Activated naive CD4-positive, alpha-beta T cell treated with anti-CD3 and anti-CD28 coated beads, Interleukin-2, amount 50 U/mL, for 16 hours (primary cell): ENCODE measurements around the gene PSENEN.

ENCODE experiments used
- DNase-seq: peaks from one replicate; pipeline ENCODE4 v3.0.0-alpha.2; 2020

The PSENEN gene, protein sequence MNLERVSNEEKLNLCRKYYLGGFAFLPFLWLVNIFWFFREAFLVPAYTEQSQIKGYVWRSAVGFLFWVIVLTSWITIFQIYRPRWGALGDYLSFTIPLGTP

DNA sequence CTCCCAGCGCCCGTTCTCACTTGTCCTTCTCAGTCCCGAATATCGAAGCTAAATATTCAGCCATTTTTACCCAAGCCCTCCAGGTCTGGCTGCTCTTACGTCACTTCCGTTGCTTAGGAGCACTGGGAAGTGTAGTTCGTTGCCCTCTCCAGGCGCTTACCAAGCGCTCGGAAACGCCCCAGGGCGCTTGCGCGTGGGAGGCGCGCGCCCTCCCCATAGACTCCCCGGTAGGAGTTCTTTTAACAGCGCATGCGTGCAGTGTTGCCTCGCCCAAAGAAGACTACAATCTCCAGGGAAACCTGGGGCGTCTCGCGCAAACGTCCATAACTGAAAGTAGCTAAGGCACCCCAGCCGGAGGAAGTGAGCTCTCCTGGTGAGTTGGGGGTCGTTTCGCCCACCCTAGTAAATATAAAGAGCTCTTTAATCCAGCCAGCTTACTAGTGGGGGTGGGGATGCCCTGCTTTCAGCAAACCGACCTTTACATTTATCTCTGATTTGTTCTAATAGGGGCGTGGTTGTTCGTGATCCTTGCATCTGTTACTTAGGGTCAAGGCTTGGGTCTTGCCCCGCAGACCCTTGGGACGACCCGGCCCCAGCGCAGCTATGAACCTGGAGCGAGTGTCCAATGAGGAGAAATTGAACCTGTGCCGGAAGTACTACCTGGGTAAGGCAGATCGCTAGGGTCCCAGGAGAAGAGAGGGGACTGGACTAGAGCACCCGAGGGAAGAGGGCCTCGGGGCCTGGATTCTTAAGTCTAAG lies at the start of gene PSENEN, which contains the start of gene U2AF1L4:
Gene PSENEN (plus strand): TSS at position 324 of the 759 bp plus-strand sequence. CDS start 280 bp downstream, at position 604.
Gene U2AF1L4 (minus strand): TSS at position 91 of the 759 bp plus-strand sequence. CDS start 27 bp downstream, at position 64.
- DNase-seq = peak; percentile 95

DNA sequence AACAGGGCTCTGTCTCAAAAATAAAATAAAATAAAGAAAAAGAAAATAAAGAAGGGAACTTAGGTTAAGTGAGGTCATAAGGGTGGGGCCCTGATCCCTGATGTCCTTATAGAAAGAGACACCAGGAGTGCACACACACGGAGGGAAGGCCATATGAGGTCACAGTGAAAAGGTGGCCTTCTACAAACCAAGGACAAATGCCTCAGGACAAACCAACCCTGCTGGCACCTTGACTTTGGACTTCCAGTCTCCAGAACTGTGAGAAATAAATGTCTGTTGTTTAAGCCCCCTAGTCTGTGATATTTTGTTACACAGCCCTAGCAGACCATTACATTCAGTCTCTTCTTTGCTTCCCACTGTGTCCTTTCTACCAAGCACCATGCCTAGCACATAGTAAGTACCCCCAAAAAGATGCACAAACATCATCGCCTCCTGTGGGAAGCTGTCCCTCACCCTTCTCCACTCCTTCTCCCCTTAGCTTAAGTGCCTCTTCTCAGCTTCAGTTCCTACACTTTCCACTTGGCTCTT lies 49.5 kb upstream of the PSENEN start:
- no peak for DNase-seq

DNA sequence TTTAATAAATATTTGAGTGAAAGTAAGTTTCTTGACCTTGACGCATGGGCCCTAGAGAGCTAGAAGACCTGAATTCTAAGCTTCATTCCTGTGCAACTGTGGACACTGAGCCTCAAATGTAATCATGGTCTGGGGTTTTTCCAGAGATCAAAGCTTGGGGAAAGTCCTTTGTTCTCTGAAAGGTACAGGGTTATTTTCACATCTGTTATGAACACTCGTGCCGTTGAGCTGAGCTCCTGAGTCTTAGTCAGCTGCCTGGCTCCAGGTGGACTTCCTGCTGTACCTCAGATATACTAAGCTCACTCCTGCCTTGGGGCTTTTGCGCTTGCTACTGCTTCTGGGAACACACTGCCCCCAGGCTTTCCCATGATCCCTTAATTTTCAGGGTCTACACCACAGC lies 48.6 kb upstream of the PSENEN start:
- no peak for DNase-seq

DNA sequence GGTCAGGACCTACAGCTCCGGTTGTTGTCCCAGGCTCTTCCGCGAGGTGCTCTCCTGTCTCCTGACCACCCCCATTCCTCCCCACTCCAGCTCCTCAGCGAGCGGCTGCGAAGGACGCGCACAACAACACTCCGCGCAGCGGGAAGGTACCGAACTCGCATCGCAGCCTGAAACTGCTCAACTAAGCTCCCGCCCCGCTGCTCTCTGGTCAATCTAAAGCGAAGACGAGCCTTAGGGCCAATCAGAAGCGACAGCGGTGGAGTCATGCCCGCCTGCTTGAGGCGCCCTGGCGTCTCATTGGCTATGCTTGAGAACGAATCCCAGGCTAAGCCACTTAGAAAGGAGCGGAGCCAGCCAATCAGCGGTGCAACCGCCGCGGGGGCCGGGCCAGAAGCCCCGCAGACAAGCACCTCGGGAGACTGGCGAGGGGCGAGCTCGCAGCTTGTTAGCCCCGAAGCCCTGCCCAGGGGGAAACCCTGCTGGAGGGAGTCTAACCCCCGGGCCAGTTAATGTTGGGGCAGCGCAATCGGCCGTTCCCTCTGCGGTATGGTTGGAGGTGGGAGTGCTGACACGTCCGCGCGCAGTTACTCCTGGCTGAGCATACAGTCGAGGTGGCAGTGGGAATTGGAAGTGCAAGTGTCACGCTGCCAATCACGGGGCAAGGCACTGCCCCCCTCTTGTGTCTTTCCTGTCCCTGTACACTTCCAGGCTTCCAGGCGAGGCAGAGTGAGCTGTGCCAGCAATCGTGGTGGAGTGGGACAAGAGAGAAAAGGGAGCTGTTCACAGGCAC lies 43.0 kb upstream of the PSENEN start:
- DNase-seq = peak; percentile 94

DNA sequence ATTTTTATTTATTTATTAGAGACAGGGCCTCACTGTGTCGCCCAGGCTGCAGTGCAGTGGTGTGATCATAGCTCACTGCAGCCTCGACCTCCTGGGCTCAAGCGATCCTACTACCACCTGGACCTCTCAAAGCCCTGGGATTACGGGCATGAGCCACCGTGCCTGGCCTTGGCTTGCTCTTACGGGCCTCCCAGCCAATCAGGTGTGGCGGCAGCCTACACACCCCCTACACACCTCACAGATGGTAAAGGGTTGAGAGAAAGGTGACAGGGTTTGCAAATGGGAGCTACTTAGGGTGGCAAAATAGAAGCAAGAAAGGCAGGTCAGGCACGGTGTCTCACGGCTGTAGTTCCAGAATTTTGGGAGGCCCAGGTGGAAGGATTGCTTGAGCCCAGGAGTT lies 42.1 kb upstream of the PSENEN start:
- no peak for DNase-seq

DNA sequence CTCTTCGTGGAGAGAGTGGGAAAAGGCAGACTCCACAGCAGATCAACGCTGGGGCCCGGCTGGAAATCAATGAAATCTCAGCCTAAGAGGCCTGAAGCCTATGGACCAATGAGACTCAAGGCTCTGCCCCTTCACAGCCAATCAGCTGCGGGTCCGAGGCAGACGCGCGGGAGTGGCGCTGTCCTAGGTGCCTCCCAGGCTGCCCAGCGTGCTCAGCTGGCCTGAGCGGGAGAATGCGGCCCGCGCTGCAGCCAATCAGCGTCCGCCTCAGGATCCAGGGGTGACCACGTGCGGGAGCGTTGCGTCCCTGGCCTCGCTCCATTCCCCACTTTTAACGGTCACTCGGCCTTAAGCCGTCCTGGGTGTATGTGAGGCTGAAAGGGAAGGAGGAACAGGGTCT lies 41.2 kb upstream of the PSENEN start, which contains the start of gene ZBTB32:
Gene ZBTB32 (plus strand): TSS at position 341 of the 400 bp plus-strand sequence. CDS start 10,069 bp downstream, outside the sequence.
- DNase-seq = no peak

DNA sequence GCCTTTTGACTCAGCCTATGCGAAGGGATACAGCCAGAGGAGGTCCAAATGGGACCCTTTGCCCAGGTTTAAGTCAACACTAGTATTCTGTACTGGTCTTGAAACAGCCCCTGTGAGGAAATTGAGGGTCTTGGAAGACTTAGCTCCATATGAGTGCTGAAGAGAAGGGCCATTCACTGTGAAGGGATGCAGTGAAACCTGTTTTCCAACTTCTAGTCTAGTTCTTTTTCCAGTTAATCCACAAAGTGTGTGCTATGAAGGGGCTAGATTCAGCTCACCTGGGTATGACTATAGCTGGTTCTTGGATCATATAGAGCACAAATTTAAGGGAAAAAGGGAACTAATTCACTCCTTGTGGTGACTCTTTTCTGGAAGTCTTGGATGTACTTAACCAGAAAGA lies 37.1 kb upstream of the PSENEN start:
- no peak for DNase-seq

DNA sequence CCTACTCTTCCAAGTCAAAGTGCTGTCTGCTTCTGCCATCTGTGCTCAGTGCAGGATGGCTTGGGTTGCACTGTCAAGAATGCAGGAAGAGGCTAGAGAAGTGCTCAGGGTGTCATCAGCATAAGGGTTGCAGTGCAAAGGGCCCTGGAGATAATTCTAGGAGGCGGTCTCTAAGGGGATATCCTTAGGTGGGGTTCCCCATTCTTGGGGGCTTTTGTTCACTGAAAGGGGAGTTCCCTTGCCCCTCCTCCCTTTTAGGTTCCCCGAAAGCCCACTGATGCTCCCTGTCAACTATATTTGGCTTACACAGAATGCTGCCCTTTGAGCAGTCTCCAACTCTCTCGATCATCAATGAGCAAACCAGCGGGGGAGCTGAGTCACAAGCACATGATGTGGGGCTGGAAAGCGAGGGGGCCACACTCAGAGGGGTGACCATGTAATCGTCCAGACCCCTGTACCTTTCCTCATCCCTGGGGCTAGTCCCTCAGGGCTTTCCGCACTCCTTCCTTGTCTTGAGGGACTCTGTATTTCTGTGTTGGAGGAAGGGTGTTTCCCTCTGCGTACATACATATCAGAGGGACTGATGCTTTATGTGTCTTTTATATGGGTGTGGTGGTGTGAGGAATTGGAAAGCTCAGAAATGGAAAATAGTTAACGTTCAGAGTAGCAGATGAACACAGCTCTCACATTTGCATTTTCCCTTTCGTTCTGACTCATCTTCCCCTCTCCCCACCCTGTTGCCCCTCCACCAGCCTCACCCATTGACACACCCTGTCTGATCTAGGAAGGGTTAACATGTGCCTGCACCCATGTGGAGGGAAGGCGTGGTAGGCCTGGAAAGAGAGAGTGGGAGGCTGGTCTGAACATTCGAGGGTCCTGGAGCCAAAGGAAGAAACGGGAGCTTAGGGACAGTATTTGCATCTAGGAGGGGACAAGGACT lies 34.4 kb upstream of the PSENEN start:
- peak; percentile 50 for DNase-seq

DNA sequence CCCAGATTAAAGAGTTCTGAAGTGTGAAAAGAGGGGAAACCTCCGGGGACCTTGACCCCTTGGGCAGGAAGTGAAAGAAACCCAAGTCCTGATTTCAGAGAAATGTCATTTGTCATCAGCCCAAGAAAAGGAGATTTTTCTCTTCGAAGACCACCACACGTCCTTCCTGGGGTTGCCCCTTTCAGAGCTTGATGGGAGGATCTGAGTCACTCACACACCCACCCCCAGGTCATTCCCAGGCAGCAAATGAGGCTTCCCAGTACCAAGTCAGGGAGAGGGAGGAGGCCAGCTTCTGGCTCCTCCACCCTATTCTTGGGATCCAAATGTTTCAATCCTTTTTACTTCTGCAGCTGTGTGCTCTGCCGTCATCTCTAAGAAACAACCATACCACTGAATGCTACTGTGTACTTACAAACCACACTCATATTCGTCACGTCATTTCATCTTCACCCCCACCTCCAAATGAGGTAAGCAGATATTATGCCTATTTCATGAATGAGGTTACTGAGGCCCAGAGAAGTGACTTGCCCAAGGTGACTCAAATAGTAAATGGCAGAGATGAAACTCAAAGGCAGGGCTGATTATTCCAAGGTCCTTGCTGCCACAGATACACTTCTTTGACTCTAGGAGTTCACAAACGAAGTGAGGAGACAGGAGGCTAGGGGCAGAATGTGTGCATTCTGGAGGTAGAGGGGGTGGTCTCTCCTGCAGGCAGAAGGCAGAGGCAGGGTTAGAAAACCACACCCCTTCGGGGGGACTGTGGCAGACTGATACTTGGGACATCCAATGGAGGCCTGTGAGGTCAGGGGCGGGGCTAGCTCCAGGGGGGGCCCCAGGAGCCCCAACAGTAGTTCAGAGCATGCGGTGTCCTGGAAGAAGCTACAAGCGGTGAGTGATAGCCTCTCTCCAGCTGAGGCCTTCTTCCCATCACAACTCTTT lies 32.6 kb upstream of the PSENEN start:
- DNase-seq = peak; percentile 51

DNA sequence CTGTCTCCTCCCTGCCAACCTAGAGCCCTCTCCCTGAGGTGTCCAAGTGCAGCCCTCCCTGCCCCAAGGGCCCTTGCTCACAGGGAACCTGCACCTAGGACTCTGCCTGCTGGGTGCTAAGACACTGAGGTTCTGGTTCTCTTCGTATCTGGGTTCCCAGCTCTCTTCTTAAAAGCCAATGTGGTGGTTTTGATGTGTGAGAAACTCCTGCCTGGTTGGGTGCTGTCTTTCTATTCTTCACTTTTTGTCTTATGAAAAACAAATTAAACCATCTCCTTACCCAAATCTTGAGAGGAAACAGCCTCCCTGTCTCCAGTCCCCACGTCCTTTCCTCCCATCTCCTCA lies 32.0 kb upstream of the PSENEN start:
- no peak for DNase-seq

DNA sequence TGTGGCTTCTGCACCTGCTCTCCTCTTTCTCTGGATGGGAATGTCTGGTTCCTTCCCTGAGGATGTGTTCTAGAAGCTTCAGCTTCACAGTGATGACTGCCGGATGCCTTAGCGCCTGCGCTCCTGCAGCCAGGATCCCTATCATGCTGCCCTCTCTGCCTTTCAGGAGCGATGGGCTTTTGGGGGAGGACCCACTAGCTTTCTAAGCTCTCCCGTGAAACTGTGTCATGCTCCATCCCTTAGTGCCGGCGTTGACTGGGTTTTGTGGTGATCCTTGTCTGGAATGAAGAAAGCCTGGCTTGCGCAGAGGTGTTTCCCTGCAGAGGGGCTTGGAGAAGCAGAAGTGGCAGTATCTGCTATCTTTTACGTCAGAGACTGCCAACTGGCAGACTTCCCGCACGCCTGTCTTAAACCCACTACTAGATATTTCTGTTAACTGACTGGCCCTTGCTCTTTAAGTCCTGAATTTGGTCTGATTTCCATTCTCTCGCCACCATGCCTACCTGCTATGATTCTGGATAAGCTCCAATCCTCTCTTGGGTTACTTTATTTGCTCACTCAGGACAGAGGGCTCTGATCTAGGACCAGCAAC lies 31.5 kb upstream of the PSENEN start:
- DNase-seq = no peak

DNA sequence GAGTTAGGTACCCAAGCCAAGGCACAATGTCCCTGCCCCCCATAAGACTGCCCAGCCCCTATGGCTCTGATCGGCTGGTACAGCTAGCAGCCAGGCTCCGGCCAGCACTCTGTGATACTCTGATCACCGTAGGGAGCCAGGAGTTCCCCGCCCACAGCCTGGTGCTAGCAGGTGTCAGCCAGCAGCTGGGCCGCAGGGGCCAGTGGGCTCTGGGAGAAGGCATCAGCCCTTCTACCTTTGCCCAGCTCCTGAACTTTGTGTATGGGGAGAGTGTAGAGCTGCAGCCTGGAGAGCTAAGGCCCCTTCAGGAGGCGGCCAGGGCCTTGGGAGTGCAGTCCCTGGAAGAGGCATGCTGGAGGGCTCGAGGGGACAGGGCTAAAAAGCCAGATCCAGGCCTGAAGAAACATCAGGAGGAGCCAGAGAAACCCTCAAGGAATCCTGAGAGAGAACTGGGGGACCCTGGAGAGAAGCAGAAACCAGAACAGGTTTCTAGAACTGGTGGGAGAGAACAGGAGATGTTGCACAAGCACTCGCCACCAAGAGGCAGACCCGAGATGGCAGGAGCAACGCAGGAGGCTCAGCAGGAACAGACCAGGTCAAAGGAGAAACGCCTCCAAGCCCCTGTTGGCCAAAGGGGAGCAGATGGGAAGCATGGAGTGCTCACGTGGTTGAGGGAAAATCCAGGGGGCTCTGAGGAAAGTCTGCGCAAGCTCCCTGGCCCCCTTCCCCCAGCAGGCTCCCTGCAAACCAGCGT lies 30.7 kb upstream of the PSENEN start:
- DNase-seq = no peak

DNA sequence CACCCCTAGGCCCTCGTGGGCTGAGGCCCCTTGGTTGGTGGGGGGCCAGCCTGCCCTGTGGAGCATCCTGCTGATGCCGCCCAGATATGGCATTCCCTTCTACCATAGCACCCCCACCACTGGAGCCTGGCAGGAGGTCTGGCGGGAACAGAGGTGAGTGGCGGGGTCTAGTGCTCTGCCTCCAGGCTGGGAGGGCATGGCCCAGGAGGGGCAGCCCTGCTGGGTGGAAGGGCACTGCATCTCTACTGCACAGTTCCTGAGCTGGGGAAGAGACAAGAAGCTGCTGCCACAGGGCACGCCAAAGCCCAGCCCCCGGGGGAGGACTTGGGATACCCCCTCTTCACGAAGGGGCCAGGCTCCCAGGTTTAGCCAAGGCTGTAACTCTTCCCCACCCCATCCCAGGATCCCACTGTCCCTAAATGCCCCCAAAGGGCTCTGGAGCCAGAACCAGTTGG lies 30.1 kb upstream of the PSENEN start:
- no peak for DNase-seq

DNA sequence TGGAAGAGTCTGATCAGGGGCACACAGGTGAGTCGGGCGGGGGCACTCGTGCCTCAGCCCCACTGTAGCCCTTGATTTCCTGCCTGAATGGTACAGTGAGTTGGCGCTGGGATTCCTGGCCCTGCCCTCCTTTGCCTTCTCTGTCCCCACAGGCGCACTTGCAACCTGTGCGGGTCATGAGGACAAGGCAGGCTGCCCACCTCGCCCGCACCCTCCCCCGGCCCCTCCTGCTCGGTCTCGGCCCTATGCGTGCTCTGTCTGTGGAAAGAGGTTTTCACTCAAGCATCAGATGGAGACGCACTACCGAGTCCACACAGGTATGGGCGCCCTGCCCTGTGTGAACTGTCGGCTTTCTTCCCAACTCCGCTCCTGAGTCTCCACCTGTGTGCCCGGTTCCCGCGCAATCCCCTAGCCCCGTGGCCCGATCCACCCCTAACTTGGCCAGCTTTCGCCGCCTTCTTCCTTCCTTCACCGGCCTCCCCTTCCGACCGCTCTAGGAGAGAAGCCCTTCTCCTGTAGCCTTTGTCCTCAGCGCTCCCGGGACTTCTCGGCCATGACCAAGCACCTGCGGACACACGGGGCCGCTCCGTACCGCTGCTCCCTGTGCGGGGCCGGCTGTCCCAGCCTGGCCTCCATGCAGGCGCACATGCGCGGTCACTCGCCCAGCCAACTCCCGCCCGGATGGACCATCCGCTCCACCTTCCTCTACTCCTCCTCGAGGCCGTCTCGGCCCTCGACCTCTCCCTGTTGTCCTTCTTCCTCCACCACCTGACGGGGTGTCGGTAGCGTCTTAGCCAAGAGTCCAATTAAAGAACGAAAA lies 29.3 kb upstream of the PSENEN start:
- no peak for DNase-seq

DNA sequence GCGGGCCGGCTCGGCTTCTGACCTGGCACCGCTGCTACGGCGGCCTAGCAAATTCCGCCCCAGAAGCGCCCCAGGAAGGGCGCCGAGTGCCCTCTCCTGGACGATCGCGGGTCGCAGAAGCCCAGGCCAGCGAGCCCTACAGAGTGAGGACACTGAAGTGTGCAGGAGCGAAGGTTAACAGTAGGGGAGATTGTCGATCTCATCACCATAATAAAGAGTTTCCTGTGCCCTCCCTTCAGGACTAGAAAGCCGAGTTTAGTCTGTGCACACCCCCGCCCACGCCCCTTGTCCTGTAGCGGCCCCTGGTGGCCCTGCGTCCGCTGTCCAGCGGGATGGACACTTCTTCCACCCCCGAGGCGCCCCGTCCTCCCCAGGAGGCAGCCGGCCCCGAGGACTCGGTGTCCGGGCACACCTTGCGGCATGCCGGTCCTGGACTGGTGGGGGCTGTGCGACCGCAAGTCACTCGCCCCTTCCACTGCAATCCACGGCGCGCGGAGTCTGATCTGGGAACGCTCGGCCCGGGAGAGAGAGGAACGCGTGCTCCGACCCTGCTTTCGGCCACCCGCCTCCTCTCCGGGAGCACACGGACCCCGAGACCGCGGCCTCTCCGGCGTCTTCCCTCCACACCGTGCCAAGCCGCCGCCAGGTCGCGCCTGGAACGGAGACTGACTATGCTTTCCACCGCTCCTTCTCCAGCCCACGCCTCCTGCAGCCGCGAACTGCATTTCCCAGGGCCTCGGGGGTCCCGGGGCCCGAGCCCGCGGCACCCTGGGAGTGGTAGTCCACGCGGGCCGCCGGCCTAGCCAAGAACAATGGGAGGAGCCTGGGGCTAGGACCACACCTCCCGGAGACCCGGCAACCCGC lies 28.4 kb upstream of the PSENEN start:
- DNase-seq = peak; percentile 99

DNA sequence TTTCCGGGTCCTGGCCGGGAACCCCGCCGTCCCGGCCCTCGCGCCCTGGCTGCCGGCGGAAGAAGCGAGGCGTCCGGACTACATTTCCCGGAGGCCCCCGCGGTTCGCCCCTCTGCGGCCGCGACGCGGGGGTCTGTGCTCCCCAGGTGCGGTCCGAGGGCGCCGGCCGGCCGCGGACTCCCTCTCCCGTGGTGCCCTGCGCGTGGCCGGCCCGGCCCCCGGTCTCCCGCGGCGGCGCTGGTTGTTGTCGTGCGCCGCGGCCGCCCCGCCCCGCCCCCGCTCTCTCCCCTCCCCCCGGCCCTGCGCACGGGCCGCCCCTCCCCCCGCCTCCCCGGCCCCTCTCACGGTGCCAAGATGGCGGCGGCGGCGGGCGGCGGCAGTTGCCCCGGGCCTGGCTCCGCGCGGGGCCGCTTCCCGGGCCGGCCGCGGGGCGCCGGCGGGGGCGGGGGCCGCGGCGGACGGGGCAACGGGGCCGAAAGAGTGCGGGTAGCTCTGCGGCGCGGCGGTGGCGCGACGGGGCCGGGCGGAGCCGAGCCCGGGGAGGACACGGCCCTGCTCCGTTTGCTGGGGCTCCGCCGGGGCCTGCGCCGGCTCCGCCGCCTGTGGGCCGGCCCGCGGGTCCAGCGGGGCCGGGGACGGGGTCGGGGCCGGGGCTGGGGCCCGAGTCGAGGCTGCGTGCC lies 27.6 kb upstream of the PSENEN start, which contains the start of gene KMT2B:
Gene KMT2B (plus strand): TSS at position 339 of the 680 bp plus-strand sequence. CDS start 16 bp downstream, at position 355.
- DNase-seq = no peak

DNA sequence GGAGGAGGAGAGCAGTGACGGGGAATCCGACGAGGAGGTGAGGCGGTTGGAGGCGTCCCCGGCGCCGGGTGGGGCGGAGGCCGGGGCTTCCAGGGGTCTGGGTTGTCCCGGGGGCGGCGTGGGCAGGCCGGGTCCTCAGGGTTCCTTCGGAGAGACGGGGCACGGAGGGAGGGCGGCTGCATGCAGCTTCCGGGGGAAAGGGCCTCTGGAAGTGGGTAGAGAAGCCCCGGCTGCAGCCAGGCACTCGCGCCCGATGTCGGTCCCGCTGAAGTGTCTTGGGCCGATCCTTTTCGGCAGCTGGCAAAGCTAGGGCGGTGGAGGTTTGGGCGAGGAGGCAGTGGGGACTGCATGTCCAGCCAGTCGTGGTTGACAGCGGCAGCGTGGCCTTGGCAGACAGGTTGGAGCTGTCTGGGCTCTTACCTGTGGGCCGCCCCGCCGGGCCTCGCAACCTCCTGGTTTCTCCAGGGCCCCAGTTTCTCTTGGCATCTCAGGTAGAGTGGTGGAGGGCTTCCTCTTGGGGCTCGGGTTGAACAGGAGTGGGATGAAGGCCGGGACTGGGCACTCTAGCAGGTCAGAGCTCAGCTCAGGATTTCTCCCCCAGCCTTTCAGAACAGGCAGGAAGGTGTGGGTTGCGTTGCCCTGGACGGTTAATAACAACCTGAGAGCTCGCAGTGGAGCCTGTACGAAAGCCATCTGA lies 27.0 kb upstream of the PSENEN start:
- peak; percentile 55 for DNase-seq
